CD4-positive, alpha-beta T cell (primary cell): ENCODE results near the gene ZNF318. TPM values are rescaled to one million over a fixed set of nuclear protein-coding genes. Genes with fewer than 3 reads are reported as not detected.
"Not testable (repeated sequence)": the region's sequence is repeated elsewhere in the genome, so short reads cannot be mapped to it uniquely, and the experiment has no call there.

Experiments
- ATAC-seq: fragments of 200-7000 bp; cut with Tn5 transposase; one replicate; pipeline ENCODE4 v1.10.0; 2022; ENCODE audit warnings: mild to moderate bottlenecking; ENCODE audit not compliant: poor library complexity
- CTCF ChIA-PET: fragments of 350-600 bp; sonication (Branson Sonifier 250); formaldehyde crosslinking; loops from one replicate; lab custom pipeline; 2021; ENCODE audit warnings: antibody characterized with exemption, inconsistent platforms; lab: Charles Lee
- POLR2A ChIA-PET: fragments of 350-600 bp; sonication (Branson Sonifier 250); formaldehyde crosslinking; loops from one replicate; lab custom pipeline; 2021; ENCODE audit warnings: antibody characterized with exemption, inconsistent platforms; lab: Charles Lee
- DNase-seq, 14 experiments: peaks; one replicate each; pipeline ENCODE4 v3.0.0-alpha.2; 2013 to 2020; ENCODE audit warnings: mixed read lengths in 2 of 14
- H3K27ac ChIP-seq, 2 donors: one replicate each; pipeline versions ENCODE4 v1.5.1 to v1.7.0; 2013; ENCODE audit warnings: low read length in 2 of 2, low read depth in 1 of 2, mild to moderate bottlenecking in 1 of 2
- H3K27me3 ChIP-seq, 2 experiments: 1 replicate in 1 of 2; 2 replicates in 1 of 2; pipeline versions ENCODE4 v1.6.1 to v1.7.0; 2013; ENCODE audit warnings: low read length in 2 of 2, control low read depth in 1 of 2, mild to moderate bottlenecking in 1 of 2, moderate library complexity in 1 of 2; ENCODE audit not compliant: insufficient read depth in 2 of 2, control insufficient read depth in 1 of 2
- H3K36me3 ChIP-seq: one replicate; pipeline ENCODE4 v1.6.1; 2013; ENCODE audit warnings: low read length, control low read depth; ENCODE audit not compliant: insufficient read depth
- H3K4me1 ChIP-seq: one replicate; pipeline ENCODE4 v1.6.1; 2013; ENCODE audit warnings: low read length, control low read depth; ENCODE audit not compliant: insufficient read depth
- H3K4me3 ChIP-seq: one replicate; pipeline ENCODE4 v1.5.1; 2013; ENCODE audit warnings: mild to moderate bottlenecking, low read length, moderate library complexity
- H3K9me3 ChIP-seq, 2 experiments: 1 replicate in 1 of 2; 2 replicates in 1 of 2; pipeline versions ENCODE4 v1.6.1 to v1.7.0; 2013; ENCODE audit warnings: low read length in 2 of 2, mild to moderate bottlenecking in 2 of 2, control low read depth in 1 of 2, moderate library complexity in 1 of 2; ENCODE audit not compliant: control insufficient read depth in 1 of 2, insufficient read depth in 1 of 2
- H3K27ac Mint-ChIP-seq: one replicate; pipeline ENCODE4 v1.8.0; 2020; ENCODE audit warnings: mixed read lengths
- H3K27me3 Mint-ChIP-seq: one replicate; pipeline ENCODE4 v1.8.0; 2021; ENCODE audit warnings: mixed read lengths
- H3K36me3 Mint-ChIP-seq: one replicate; pipeline ENCODE4 v1.8.0; 2021; ENCODE audit warnings: low read depth, mixed read lengths
- H3K4me1 Mint-ChIP-seq: one replicate; pipeline ENCODE4 v1.8.0; 2021; ENCODE audit warnings: low read depth, mixed read lengths
- H3K4me3 Mint-ChIP-seq: one replicate; pipeline ENCODE4 v1.8.0; 2020; ENCODE audit warnings: mild to moderate bottlenecking, mixed read lengths
- H3K9me3 Mint-ChIP-seq: one replicate; pipeline ENCODE4 v1.8.0; 2020; ENCODE audit warnings: mixed read lengths
- intact Hi-C, 2 experiments: fragments of 100-400 bp; cut with DNase I in 1 of 2; cut with micrococcal nuclease in 1 of 2; formaldehyde crosslinking; loops; one replicate each; pipeline versions ENCODE4 v1.15.1 to v1.9.0; 2023 to 2025; cut with DNase I, micrococcal nuclease
- polyA plus RNA-seq, 2 donors: library from polyadenylated mRNA; unstranded; fragments of 120-200 nt; gene quantifications; one replicate each; pipeline ENCODE4 v1.2.1, GENCODE V29; 2013
- total RNA-seq, 174 experiments: library from RNA in 2 of 174; stranded (reverse) in 2 of 174; gene quantifications; one replicate each; pipeline ENCODE4 v1.2.3 and lab custom pipeline; 2021 to 2026
- TF ChIP-seq, protein P1 (sequence below): fragments of 200-600 bp; IDR thresholded peaks from one replicate; pipeline ENCODE4 v1.8.0; 2022; ENCODE audit warnings: antibody characterized with exemption, mild to moderate bottlenecking

Gene ZNF318
- total RNA-seq, result 10 to 100 TPM; 20.4 TPM
- 20.2 TPM for polyA plus RNA-seq (2013, experiment 1 of 2)
- polyA plus RNA-seq (2013, experiment 2 of 2), result 24.4 TPM
- 9.9 to 120 (median 46.4) reads per million in 172 experiments for total RNA-seq (lab: John Stamatoyannopoulos, UW)

DNA sequence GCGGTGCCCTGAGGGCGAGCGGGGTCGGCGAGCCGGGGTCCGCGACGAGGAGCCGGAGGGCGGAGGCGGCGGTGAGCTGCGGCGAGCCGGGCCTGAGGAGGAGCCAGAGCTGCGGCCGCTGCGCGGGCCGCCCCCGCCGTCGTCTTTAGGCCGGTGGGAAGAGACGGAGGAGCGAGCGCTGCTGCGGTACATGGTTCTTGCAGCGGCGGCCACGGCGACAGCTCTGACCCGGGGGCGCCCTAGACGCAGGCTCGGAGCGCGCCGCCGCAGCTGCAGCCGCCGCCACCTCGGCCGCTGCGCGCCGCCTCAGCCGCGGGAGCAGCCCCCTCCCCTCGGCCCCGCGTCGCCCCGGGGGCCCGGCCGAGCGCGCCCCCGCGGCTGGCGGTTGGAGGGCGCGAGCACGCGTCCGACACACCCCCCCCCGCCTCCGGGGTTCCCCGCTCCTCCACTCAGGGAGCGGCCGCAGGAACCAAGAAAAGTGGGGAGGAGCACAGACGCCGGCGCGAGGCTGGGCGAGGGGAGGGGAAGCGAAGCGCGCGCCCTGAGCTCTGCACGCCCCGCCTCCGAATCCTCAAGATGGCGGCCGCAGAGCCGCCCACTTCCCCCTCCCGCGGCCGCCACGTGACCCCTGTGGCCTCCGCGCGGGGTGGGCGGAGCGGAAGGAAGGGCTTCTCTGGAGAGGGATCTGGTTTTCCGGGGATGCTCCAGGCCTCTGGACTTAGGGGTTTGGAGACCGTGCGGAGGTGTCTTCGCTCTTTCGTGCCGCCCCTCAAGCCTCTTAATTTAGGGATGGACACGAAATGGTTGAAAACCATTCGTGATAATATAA, at the start of gene ZNF318:
Gene ZNF318 (minus strand): TSS at position 474 of the 829 bp plus-strand sequence. CDS start 282 bp downstream, at position 192.
- Histone ChIP-seq H3K4me1 (peaks cover 38% of the 10 kb centered on the region), H3K27me3 (no peaks in the 10 kb centered on the region), H3K27ac (peak within 1 kb of the TSS; percentile 76 to 85), H3K4me3 (peak within 1 kb of the TSS; percentile 77), H3K36me3 (peaks cover 13% of the 10 kb centered on the region), H3K9me3 (no peaks in the 10 kb centered on the region)
- DNase-seq (peak; percentile 88 to 99 (median 92)), ATAC-seq (peak; percentile 95)
- peaks cover 49% of the 10 kb centered on the region for H3K4me1 Mint-ChIP-seq
- H3K27me3 Mint-ChIP-seq, result no peaks in the 10 kb centered on the region
- ChIA-PET POLR2A (interaction anchor here (0.5 to 4.0 kb wide), 45 partner anchors 8 to 1284 kb away, joined by 3 to 136 read pairs (median 4); partner anchors contain the start of genes ABCC10, CNPY3, CRIP3 and CUL7), CTCF (interaction anchor here (0.6 to 2.0 kb wide), 8 partner anchors 9 to 272 kb away, joined by 3 to 9 read pairs (median 6); partner anchors contain the start of gene ABCC10)
- intact Hi-C loops, result loop anchor here (1.0 to 5.0 kb wide), 6 partner anchors 14 to 259 kb away; partner anchors contain the start of genes ABCC10 (in 2 of the 2) and GTPBP2 (in 1 of the 2)
- TF ChIP-seq, protein P1, sequence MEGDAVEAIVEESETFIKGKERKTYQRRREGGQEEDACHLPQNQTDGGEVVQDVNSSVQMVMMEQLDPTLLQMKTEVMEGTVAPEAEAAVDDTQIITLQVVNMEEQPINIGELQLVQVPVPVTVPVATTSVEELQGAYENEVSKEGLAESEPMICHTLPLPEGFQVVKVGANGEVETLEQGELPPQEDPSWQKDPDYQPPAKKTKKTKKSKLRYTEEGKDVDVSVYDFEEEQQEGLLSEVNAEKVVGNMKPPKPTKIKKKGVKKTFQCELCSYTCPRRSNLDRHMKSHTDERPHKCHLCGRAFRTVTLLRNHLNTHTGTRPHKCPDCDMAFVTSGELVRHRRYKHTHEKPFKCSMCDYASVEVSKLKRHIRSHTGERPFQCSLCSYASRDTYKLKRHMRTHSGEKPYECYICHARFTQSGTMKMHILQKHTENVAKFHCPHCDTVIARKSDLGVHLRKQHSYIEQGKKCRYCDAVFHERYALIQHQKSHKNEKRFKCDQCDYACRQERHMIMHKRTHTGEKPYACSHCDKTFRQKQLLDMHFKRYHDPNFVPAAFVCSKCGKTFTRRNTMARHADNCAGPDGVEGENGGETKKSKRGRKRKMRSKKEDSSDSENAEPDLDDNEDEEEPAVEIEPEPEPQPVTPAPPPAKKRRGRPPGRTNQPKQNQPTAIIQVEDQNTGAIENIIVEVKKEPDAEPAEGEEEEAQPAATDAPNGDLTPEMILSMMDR, result no peak
- peak within 1 kb of the TSS; percentile 96 for H3K4me3 Mint-ChIP-seq
- H3K9me3 Mint-ChIP-seq, result no peaks in the 10 kb centered on the region
- peaks cover 24% of the 10 kb centered on the region for H3K36me3 Mint-ChIP-seq
- peak within 1 kb of the TSS; percentile 95 for H3K27ac Mint-ChIP-seq

GRCh38 chr6:43416935-43417334, 47.5 kb upstream of the ZNF318 start:
- intact Hi-C loops, result no loop called here
- Mint-ChIP-seq H3K27me3 (no peaks in the 10 kb centered on the region), H3K9me3 (no peaks in the 10 kb centered on the region), H3K4me1 (no peaks in the 10 kb centered on the region), H3K27ac (no peak overlapping the region), H3K4me3 (no peak overlapping the region), H3K36me3 (no peaks in the 10 kb centered on the region)
- ChIA-PET POLR2A (no interaction called here), CTCF (no interaction called here)
- Histone ChIP-seq H3K9me3 (peaks cover 0 to 8% of the 10 kb centered on the region in 2 experiments), H3K36me3 (no peaks in the 10 kb centered on the region), H3K4me3 (no peak overlapping the region), H3K27ac (no peak overlapping the region), H3K27me3 (no peaks in the 10 kb centered on the region), H3K4me1 (no peaks in the 10 kb centered on the region)
- TF ChIP-seq, protein P1, result no peak
- ATAC-seq, result no peak
- no peak for DNase-seq

- ATAC-seq, intact Hi-C loops, H3K36me3 ChIP-seq, CTCF ChIA-PET, H3K9me3 Mint-ChIP-seq, H3K4me3 Mint-ChIP-seq, H3K27ac Mint-ChIP-seq, H3K36me3 Mint-ChIP-seq, H3K9me3 ChIP-seq, H3K4me1 Mint-ChIP-seq, H3K27ac ChIP-seq, H3K27me3 ChIP-seq, H3K4me3 ChIP-seq, DNase-seq, H3K27me3 Mint-ChIP-seq, POLR2A ChIA-PET, H3K4me1 ChIP-seq: not testable (repeated sequence)
These were observed 45.8 kb upstream of the ZNF318 start for GRCh38 chr6:43415275-43415674.
